Fibroblast of skin of right biceps (primary cell): ENCODE measurements around the gene XPO6.
A peak's percentile ranks its signal among the peaks of the same experiment; 100 is the strongest.
"Not testable (repeated sequence)": the region's sequence is repeated elsewhere in the genome, so short reads cannot be mapped to it uniquely, and the experiment has no call there.

Source experiments
- DNase-seq: peaks from one replicate; pipeline ENCODE4 v3.0.0-alpha.2; 2013

Gene XPO6, protein sequence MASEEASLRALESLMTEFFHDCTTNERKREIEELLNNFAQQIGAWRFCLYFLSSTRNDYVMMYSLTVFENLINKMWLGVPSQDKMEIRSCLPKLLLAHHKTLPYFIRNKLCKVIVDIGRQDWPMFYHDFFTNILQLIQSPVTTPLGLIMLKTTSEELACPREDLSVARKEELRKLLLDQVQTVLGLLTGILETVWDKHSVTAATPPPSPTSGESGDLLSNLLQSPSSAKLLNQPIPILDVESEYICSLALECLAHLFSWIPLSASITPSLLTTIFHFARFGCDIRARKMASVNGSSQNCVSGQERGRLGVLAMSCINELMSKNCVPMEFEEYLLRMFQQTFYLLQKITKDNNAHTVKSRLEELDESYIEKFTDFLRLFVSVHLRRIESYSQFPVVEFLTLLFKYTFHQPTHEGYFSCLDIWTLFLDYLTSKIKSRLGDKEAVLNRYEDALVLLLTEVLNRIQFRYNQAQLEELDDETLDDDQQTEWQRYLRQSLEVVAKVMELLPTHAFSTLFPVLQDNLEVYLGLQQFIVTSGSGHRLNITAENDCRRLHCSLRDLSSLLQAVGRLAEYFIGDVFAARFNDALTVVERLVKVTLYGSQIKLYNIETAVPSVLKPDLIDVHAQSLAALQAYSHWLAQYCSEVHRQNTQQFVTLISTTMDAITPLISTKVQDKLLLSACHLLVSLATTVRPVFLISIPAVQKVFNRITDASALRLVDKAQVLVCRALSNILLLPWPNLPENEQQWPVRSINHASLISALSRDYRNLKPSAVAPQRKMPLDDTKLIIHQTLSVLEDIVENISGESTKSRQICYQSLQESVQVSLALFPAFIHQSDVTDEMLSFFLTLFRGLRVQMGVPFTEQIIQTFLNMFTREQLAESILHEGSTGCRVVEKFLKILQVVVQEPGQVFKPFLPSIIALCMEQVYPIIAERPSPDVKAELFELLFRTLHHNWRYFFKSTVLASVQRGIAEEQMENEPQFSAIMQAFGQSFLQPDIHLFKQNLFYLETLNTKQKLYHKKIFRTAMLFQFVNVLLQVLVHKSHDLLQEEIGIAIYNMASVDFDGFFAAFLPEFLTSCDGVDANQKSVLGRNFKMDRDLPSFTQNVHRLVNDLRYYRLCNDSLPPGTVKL

DNA sequence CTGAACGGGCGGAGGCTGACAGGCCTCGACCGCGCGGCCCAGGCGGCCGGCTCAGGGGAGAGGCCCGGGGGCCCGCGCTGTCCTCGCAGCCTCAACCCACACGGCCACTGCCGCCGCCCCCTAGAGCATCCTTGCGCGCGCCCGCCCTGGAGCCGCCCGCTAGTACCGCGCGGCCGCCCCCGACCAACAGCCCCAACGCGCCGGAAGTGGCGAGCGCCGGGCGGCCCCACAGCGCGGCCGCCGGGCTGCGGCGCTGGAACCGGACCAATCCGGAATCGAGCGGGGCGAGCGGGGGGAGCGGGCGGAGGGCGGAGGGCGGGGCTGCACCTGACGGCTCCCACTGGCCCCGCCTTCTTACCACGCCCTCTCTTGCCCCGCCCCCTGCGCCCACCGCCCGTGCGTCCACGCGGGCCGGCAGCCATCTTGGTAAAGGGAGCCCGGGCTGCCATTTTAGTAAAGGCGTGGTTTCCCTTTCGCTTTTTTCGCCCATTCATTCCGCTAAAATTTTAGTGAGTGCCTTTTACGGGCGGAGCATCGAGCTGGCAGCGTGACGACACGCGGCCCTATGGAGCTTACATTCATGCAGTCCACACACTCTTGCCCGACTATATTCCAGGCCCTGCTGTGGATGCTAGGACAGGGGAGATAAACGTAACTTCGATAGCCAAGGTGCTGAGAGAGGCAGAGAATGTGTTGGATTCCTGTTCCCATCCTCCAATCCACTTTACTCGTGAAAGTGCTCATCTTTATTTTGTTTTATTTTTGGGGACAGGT, at the start of gene XPO6:
XPO6 (minus strand) TSS at position 208 of the 774 bp plus-strand sequence. CDS start 597 bp downstream, outside the sequence.
- DNase-seq = peak; percentile 94

DNA sequence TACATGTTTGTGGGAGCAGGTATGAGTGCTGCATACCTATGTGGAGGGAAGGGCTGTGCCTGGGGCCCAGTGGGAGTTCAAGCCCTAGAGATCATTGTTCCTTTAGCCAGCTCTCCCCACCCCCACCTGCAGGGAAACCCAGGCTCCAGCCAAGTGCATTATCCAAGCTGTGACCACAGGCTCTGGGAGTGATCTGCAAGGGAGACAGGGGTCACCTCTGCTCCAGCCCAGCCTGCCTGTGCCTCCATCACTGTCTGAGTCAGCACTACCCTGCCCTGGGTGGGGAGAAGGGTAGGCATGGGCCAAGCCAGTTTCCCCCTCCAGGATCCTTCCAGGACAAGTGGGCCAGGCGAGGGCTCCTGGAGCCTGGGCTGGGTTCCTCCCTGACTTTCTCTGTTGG, 48.4 kb upstream of the XPO6 start:
- DNase-seq = no peak

DNA sequence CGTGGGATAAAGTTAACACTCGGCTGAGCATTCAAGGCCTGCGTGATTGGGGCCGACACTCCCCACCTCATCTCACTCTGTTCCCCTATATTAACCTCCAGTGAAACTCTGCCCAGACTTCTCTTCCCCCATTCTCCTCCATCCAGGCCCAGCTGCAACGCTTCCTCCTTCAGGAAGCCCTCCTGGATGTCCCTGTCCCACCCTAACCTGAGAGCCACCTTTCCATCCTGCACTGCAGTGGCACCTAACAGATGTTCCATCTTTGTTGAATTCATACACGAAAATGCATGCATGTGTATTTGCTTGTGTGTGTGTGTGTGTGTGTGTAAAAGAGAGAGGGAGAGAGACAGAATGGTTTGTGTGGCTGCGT, 48.0 kb upstream of the XPO6 start:
- no peak for DNase-seq

DNA sequence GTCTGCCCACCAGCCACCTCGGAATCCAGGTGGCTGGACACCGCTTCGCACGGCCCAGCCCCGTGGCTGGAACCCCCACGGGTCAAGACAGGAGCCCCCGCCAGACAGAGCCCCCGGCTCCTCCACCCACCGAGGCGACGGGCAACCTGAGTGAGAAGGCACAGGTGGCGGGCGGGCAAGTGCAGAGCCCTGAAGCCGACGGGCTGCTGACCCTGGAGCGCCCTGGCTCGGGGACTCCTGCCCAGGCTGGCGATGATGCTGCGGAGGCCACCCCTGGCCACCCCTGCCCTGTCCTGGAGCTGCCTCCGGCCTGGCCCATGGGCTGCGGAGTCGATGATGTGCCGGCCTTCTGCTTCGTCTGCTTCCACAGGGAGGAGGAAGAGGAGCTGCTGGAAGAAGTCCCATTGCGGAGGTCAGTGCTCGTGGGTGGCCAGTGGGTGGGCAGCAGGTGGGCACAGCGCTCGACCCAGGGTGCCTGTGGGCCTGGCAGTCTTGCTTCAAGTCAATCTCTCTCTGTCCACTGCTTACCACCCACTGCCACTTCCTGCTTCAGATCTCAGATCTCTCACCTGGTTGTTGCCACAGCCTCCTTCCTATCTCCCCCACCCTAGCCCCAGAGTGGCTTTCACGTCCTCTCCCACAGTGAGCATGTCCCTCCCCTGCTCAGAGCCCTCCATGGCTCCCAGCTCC, 47.5 kb upstream of the XPO6 start:
- DNase-seq = no peak

DNA sequence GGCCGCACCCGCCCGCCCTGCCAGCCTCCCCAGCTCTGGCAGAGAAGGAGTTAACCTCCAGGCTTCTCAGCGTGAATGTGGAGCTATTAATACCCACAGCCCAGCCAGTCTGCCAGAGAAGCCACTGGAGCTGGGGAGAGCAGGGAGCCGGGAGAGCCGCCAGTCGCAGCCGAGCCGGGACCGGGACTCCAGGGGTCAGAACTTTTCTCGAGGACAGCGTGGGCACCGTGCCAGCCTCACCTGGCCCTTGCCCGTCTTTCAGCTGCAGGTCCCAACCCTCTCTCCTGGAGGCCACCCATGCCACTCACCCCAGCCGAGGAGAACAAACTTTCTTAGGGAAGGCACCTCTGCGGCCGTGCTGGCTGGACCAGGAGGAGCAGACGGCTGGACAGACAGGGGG, 46.8 kb upstream of the XPO6 start:
- DNase-seq = no peak

DNA sequence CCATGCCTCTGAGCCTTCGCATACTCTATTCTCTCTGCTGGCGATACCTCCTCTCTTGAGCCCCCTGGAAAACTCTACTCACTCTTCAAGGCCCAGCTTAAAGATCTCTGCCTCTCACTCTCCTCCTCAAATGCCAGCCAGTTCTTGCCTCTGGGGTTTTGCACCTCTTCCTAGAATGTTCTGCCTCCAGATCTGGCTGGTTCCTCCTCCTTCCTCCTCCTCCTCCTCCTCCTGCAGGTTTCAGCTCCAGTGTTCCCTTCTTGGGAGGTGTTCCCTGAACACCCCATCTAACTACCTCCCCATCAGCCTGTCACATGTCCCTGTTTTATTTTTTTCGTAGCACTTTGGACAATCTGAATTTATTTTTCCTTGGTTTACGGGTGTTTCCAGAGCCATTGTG, 45.5 kb upstream of the XPO6 start:
- DNase-seq = no peak

DNA sequence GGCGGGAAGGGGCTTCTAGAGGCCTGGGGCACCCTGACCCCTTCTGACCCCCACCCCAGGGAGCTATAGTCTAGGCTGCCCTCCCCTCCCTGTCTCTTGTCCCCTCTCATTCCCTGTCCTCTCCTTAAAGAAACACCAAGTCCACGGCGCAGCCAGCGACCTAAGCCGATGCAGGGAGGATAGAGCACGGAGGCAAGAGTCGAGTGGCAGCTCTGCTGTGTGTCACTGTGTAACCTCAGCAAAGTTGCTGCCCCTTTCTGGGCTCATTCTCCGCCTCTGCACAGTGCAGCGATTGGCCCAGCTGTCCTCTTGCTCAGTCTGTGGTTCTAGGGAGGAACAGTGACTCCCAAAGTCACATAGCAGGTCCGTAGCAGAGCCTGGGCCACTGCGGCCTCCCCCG, 44.1 kb upstream of the XPO6 start:
- no peak for DNase-seq

DNA sequence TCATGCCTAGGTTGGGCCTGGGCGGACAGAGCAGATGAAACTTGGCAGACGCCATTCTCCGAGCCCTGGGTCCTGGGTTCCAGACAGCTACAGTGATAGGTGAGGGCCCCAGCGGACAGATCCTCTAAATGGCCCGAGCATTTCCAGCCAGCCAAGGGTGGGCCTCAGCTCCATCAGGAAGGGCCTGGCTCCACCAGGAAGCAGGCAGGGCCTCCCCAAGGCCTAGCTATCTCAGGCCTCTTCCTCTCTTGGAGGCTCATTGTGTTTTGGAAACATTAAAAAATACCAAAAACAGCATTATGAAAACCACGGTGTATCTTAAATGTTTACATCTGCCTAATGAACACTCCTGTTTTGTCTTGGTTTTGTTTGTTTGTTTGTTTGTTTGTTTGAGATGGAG, 42.4 kb upstream of the XPO6 start:
- DNase-seq = no peak

DNA sequence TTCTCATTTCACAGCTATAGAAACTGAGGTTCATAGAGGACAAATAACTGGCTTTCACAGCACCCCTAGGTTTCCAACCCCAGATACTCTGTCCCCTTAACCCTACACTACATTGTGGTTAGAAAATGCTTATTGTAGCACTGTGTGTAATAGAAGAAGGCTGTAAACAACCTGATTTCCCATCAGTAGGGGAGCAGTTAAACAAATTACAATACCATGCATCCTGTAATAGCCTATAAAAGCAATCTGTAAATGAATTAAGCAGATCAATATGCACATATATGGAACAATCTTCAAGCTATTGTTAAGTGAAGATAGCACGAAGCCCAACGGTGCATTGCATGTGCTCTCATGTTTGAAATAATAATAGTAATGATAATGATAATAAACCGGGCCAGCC, 39.2 kb upstream of the XPO6 start:
- DNase-seq = no peak

DNA sequence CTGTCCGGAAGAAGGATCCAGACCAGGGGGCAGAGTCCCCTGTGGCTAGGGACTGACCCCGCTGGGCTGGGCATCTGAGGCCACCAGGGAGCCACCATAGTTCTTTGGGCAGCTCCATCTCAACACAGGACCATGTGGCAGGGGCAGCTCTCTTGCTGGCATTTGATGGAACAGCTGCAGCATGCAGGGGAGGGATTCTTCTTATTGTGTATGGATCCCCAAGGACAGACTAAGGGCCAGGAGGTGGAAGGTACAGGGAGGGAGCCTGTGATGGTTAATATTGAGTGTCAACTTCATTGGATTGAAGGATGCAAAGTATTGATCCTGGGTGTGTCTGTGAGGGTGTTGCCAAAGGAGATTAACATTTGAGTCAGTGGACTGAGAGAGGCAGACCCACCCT, 37.7 kb upstream of the XPO6 start:
- not testable (repeated sequence) for DNase-seq

DNA sequence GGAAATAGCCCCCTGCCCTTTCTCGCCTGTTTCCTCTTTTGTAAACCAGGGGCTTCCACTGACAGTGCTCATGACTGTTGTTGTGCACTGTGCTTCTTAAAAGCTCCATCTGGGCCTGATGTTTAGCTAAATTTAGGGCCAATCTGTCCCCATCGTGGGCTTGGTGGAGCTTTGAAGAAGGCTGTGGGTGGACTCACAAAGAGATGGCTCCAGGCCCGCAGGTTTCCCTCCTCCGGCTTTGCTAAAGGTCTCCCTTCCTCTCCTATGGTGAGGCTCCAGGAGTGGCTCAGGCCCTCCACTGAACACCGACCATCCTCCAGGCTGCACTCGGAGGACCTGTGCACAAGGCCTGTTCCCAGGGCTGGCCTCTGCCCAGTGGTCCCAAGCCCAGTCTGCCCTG, 30.2 kb upstream of the XPO6 start:
- no peak for DNase-seq

DNA sequence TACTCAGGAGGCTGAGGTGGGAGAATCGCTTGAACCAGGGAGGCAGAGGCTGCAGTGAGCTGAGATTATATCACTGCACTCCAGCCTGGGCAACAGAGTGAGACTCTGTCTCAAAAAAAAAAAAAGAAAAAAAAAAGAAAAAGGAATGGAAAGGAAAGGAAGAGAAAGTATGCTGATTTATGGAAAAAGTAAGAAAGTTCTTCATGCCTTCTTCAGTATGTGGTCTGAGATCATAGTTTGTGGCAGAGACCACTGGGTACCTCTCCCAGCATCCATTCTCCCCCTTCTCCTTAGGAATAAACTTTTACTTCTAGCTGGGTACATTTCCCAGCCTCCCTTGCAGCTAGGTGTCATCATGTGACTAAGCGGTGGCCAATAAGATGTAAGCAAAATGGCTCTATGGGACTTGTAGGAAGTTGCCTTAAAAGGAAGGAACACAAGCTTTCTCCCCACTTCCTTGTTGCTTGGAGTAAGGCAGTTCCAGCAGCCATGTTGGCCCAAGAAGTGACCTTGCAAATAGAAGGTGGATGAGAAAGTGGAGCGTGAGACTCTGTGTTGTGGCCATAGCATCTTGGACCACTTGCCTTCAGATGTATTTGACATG, 26.1 kb upstream of the XPO6 start:
- no peak for DNase-seq

DNA sequence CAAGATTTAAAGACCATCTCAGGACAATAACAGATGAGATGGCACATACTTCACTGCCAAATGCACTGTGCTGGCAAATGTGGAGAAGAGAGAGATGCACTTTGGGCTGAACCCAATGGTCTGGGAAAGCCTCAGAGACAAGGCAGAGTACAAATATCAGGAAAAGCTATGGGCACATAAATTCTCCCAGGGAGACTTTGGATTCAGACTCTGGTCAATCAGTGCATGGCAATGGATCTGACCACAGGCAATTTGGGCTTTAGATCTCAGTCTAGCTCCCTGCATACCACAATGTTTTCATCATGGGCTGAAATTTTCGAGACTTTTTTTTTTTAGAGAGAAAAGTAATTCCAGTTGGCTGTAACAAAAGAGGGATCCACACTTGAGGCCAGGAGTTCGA, 20.0 kb upstream of the XPO6 start:
- no peak for DNase-seq

DNA sequence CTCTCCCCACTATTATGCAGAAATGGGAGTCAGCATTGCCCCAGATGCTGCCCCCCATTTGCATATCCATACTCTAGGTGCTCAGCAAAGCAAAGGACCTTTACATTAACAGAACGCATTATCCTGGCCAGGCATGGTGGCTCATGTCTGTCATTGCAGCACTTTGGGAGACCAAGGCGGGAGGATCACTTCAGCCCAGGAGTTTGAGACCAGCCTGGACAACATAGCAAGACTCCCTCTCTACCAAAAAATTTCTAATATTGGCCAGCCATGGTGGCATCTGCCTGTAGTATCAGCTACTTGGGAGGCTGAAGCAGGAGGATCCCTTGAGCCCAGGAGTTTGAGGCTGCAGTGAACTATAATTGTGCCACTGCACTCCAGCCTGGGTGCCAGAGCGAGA, 12.1 kb upstream of the XPO6 start:
- DNase-seq = not testable (repeated sequence)

DNA sequence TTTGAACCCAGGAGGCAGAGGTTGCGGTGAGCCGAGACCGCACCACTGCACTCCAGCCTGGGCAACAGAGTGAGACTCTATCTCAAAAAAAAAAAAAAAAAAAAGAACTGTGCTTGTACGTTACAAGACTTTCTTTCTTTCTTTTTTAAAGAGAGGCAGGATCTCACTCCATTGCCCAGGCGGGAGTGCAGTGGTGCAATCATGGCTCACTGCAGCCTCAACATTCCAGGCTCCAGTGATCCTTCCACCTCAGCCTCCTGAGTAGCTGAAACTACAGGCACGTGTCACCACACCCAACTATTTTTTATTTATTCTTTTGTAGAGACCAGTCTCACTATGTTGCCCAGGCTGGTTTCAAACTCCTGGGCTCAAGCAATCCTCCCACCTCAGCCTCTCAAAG, 8.0 kb upstream of the XPO6 start:
- not testable (repeated sequence) for DNase-seq

DNA sequence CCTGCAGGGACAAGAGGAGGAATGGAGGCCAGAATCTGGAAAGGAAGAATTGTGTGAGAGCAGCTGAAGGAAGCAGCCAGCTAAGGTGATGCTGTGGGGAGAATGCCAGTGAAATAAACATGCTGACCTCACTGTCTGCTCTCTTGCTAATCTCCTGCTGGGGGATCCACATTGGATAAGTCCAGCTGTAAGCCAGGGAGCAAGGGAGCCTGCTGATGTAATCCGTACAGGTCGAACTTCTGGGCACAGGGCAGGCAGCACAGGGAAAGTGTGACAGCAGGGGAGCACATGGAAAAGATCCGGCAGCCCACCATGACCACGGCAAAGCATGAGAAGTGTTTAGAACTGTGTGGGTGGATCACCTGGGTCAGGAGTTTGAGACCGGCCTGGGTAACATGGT, 7.5 kb upstream of the XPO6 start:
- DNase-seq = no peak

DNA sequence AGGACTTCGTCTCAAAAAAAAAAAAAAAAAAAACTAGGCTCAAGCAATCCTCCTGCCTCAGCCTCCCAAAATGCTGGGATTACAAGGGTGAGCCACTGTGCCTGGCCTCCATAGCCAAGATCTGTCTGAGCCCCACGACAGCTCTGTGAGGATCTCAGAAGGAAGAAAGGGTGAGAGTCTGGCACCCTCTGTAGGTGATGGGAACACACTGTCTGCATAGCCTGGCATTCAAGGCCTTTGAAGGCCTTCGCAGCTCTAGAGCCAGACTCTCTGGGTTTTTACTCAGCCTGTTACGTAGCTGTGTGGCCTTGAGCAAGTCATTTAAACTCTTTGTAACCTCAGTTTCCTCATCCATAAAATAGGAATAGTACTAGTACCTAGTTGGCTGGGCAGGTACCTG, 6.3 kb upstream of the XPO6 start:
- DNase-seq = peak; percentile 58

DNA sequence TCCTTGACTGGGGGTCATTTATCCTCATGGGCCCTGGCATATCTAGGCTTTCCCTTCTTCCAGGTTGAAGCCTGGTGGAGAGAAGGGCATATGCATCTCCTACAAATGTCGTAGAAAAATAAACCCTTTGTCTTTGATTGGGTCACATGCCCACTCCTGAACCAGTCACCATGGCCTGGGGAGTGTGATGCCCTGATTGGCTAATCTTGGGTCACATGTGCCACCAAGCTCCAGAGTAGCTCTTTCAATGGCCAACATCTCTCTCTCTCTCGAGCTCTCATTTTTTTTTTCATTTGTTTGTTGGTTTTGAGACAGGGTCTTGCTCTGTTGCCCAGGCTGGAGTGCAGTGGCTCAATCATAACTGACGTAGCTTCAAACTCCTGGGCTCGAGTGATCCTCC, 5.6 kb upstream of the XPO6 start:
- DNase-seq = no peak

DNA sequence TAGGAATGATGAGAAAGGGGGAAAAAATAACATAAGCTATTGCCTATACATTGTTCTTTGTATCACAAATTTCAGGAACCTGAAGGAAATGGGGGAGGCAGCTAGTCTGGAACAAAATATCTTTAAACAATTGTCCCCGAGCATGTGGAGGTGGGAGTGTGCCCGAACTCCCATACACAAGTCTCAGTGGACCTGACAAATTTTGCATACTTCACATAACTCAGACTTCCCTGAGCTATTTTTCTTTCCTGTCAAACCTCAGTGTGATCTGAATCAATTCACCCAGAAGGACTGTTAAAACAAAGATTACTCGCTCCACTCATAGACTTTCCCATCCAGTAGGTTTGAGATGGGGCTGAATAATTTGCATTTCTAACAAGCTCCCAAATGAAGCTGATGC, 1.6 kb upstream of the XPO6 start:
- no peak for DNase-seq

DNA sequence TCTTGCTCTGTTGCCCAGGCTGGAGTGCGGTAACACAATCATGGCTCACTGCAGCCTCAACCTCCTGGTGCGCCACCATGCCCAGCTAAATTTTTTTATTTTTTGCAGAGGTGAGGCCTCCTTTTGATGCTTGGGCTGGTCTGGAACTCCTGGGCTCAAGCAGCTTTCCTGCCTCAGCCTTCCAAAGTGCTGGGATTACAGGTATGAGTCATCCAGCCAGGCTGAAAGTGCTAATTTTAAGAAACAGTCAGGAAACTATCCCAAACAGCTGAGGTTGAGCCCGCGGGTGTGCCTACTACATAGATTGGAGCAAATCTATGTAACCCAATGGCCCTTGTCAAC, 738 bp upstream of the XPO6 start:
- peak; percentile 58 for DNase-seq

DNA sequence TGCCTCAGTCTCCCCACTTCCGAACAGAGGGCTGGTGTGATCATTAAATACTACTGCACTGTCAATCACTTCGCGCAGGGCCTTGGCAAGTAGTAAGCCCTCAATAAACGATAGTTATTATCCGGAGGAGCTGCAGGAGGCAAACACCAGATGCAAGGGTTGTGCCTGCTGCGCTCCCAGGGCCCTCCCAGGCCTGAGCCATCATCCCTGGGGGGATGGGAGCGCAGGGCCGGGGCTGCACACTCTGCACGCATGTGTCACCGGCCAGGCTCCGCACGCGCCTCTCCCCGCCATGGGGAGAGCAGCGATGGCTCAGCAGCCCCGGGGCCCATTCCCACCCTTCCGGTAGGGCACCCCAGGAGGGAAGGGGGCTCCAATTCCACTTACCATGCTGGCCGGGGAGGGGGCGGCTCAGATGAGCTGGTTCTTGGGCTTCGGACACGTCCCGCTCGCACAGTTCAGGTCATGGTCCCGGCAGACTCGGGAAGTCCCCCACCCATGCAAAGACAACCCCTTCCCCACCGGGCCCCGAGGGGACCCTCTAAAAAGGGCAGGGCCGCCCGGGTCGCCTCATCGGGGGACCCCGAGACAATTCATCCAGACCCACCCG, 681 bp downstream of the XPO6 start:
- peak; percentile 83 for DNase-seq

DNA sequence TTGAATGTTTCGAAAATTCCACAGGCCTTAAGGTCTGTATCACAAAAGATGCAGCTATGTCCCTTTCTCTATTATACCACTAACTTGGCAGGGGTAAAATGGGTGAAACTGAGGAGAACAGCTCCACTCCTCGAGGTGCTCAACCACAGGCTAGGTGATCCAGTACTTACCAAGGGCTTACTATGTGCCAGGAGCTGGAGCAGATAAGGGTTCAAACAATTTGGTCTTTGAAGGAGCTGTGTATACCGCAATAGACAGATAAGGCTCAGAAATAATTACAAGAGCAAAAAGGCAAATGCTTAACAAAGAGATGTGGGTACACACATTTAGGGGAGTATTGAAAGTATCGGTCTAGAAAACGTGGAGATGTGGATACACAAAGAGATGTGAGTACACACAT, 1.5 kb downstream of the XPO6 start:
- no peak for DNase-seq
